AG04449 (cell line): ENCODE data around the gene TRIM14.

Experiments used
- CTCF ChIA-PET: fragments of 350-600 bp; formaldehyde crosslinking; extraction: SDS; loops from one replicate; lab custom pipeline; 2021; ENCODE audit warnings: antibody characterized with exemption; lab: Yijun Ruan, JAX
- POLR2A ChIA-PET: fragments of 400-600, 350-600 bp; formaldehyde crosslinking; extraction: SDS; loops from one replicate; lab custom pipeline; 2020; ENCODE audit warnings: antibody characterized with exemption, inconsistent platforms; lab: Yijun Ruan, JAX
- DNase-seq: peaks from one replicate; pipeline ENCODE4 v3.0.0-alpha.2; 2010; ENCODE audit warnings: low read depth, low spot score
- H3K4me3 ChIP-seq: 2 replicates; pipeline ENCODE4 v1.5.1; 2011; ENCODE audit warnings: low read depth, mild to moderate bottlenecking, control low read depth, low read length
- TF ChIP-seq, protein P1 (sequence below): IDR thresholded peaks from one replicate; pipeline ENCODE4 v1.5.1; 2011; ENCODE audit warnings: mild to moderate bottlenecking, moderate library complexity, low read length, control low read depth, inconsistent platforms; ENCODE audit not compliant: insufficient read depth; ENCODE audit errors: missing control alignments

The TRIM14 gene

DNA sequence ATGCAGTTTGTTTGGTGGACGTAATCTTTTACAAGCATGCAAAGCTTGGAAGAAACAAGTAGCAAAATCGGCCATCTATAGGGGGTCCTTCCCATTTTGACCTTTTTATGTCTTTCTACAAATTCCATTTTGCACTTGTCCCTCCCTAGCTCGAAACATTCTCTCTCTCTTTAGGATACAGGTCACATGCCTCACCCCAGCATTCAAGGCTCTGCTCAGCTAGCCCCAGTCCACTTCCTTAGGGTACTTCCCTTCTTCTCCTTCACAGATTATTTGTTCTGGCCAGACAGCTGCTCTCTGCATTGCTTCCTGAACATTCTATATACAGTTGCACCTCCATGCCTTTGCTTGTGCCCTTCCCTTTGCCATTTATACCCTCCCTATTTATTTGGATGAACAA lies 31.7 kb upstream of the TRIM14 start:
- CTCF ChIA-PET: no interaction called here
- TF ChIP-seq, protein P1, sequence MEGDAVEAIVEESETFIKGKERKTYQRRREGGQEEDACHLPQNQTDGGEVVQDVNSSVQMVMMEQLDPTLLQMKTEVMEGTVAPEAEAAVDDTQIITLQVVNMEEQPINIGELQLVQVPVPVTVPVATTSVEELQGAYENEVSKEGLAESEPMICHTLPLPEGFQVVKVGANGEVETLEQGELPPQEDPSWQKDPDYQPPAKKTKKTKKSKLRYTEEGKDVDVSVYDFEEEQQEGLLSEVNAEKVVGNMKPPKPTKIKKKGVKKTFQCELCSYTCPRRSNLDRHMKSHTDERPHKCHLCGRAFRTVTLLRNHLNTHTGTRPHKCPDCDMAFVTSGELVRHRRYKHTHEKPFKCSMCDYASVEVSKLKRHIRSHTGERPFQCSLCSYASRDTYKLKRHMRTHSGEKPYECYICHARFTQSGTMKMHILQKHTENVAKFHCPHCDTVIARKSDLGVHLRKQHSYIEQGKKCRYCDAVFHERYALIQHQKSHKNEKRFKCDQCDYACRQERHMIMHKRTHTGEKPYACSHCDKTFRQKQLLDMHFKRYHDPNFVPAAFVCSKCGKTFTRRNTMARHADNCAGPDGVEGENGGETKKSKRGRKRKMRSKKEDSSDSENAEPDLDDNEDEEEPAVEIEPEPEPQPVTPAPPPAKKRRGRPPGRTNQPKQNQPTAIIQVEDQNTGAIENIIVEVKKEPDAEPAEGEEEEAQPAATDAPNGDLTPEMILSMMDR: no peak
- no peak for DNase-seq
- POLR2A ChIA-PET: no interaction called here
- H3K4me3 ChIP-seq: no peak overlapping the region

- TF ChIP-seq, protein P1: no peak
- no peak overlapping the region for H3K4me3 ChIP-seq
- ChIA-PET POLR2A (no interaction called here), CTCF (interaction anchor here (1.5 kb wide), 1 partner anchor 114 kb away, joined by 3 read pairs; no protein-coding TSS in a partner anchor)
- DNase-seq: no peak
Observed at GRCh38 chr9:98150164-98150563, 31.1 kb upstream of the TRIM14 start.

DNA sequence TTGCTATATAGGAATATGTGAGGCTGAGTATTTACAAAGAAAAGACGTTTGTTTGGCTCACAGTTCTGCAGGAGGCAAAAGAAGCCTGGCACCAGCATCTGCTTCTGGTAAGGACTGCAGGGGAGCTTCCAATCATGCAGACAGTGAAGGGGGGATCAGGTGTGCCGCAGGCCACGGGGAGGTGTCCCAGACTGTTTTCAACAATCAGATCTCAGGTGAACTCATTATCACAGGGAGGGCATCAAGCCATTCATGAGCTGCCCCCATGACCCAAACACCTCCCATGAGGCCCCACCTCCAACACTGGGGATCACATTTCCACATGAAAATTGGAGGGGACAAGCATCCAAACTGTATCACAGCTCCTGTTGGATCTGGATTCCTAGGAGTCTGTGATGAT lies 30.4 kb upstream of the TRIM14 start:
- TF ChIP-seq, protein P1: no peak
- CTCF ChIA-PET: interaction anchor here (0.8 to 1.5 kb wide), 2 partner anchors 44 to 115 kb away, joined by 3 read pairs; no protein-coding TSS in a partner anchor
- no peak overlapping the region for H3K4me3 ChIP-seq
- POLR2A ChIA-PET: no interaction called here
- DNase-seq: no peak

- DNase-seq: no peak
- no peak overlapping the region for H3K4me3 ChIP-seq
- TF ChIP-seq, protein P1: no peak
- ChIA-PET POLR2A (no interaction called here), CTCF (interaction anchor here (1.5 kb wide), 1 partner anchor 116 kb away, joined by 3 read pairs; no protein-coding TSS in a partner anchor)
Observed at GRCh38 chr9:98148486-98148885, 29.5 kb upstream of the TRIM14 start.

GRCh38 chr9:98147582-98147981 lies 28.6 kb upstream of the TRIM14 start:
- ChIA-PET POLR2A (no interaction called here), CTCF (interaction anchor here (1.4 kb wide), 1 partner anchor 15 kb away, joined by 3 read pairs; no protein-coding TSS in a partner anchor)
- TF ChIP-seq, protein P1: no peak
- H3K4me3 ChIP-seq: no peak overlapping the region
- no peak for DNase-seq

DNA sequence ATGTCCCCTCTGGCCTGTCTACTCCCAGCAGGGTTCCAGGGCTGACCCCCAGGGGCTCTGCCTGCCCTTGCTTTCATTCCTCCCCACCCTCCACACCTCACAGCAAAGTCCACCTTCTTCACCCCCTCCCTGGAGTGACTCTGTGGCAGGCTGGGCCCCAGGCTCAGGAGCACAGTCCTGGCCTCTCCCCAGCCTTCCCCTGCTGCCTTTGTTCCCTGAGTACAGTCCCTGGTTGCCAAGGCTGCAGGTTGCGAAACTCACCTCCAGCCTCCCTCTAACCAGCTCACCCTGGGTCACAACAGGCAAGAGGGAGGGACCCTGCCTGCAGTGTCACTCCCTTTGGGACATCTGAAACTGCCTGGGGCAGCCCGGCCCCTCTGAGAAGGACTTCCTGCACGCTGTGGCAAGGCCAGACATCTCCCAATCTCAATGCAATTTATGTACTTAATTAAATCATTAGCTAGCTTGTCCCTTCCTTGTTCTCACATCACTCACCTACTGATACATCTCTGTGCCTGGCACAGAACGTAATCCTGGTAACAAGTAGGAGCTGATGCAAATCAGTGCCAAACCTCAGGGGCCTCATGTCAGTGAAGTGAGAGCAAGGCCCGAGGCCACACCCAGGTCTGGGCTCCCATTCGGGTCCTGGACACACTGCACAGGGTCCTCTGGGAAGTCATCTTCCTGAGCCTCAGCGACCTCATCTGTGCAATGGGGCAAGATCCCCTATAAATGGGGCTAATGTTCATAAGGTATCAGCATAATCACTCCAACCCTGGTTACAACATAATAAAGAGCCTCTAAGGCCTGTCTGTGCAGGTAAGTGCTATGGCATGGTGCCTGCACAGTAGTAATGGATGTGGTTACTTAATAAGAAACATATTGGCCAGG lies 27.3 kb upstream of the TRIM14 start:
- ChIA-PET POLR2A (no interaction called here), CTCF (interaction anchor here (0.6 kb wide), 1 partner anchor 59 kb away, joined by 3 read pairs; no protein-coding TSS in a partner anchor)
- no peak overlapping the region for H3K4me3 ChIP-seq
- DNase-seq: no peak
- TF ChIP-seq, protein P1: no peak
